ENCODE results near the gene COG2. TPM values are rescaled to one million over a fixed set of nuclear protein-coding genes. Genes with fewer than 3 reads are reported as not detected.
"Not testable (repeated sequence)": the region's sequence is repeated elsewhere in the genome, so short reads cannot be mapped to it uniquely, and the experiment has no call there.

Gene COG2
- total and polyA plus RNA-seq, 4 donors = 24.2 to 30.8 (median 28.9) TPM

GRCh38 chr1:230716453-230716852 is 74.2 kb downstream of the COG2 start:
- 90% methylated on average over 2 of the region's 3 CpGs for whole genome bisulfite sequencing (ENCODE audit: insufficient coverage)
- peaks cover 31% of the 10 kb centered on the region for H3K4me1 ChIP-seq (ENCODE audit: control insufficient read depth, insufficient read depth, low read length)
- not testable (repeated sequence) for H3K36me3 ChIP-seq (ENCODE audit: control insufficient read depth, insufficient read depth, low read length); H3K27ac ChIP-seq (ENCODE audit: low read depth, low read length); H3K27me3 ChIP-seq (ENCODE audit: control insufficient read depth, insufficient read depth, low read length); H3K4me3 ChIP-seq (ENCODE audit: low read depth, low read length); H3K9me3 ChIP-seq (ENCODE audit: control insufficient read depth, insufficient read depth, low read length); DNase-seq (ENCODE audit: low read depth in 4 of 6, low spot score in 6 of 6)

GRCh38 chr1:230717251-230717650 is 75.0 kb downstream of the COG2 start:
- H3K27ac ChIP-seq (ENCODE audit: low read depth, low read length) = no peak overlapping the region
- no peaks in the 10 kb centered on the region for H3K36me3 ChIP-seq (ENCODE audit: control insufficient read depth, insufficient read depth, low read length)
- H3K27me3 ChIP-seq (ENCODE audit: control insufficient read depth, insufficient read depth, low read length) = no peaks in the 10 kb centered on the region
- no peak overlapping the region for H3K4me3 ChIP-seq (ENCODE audit: low read depth, low read length)
- peaks cover 2% of the 10 kb centered on the region for H3K9me3 ChIP-seq (ENCODE audit: control insufficient read depth, insufficient read depth, low read length)
- DNase-seq (ENCODE audit: low read depth in 4 of 6, low spot score in 6 of 6) = no peak
- peaks cover 25% of the 10 kb centered on the region for H3K4me1 ChIP-seq (ENCODE audit: control insufficient read depth, insufficient read depth, low read length)
- no CpG with 5 or more reads among the region's 1 CpG for WGBS (ENCODE audit: insufficient coverage)

DNA sequence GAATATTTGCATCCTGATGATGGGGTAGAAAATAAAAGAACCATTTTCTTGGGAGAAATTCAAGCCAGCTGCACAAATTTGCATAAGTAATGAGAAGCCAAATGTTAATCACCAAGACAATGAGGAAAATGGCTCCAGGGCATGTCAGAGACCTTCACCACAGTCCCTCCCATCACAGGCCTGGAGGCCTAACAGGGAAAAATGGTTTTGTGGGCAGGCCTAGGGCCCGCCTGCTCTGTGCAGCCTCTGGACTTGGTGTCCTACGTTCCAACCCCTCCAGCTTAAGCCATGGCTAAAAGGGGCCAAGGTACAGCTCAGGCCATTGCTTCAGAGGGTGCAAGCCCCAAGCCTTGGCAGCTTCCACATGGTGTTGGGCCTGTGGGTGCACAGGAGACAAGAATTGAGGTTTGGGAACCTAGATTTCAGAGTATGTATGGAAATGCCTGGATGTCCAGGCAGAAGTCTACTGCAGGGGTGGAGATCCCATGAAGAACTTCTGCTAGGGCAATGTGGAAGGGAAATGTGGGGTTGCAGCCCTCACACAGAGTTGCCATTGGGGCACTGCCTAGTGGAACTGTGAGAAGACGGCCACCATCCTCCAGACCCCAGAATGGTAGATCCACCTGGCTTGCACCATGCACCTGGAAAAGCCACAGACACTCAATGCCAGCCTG is 79.7 kb downstream of the COG2 start:
- not testable (repeated sequence) for H3K9me3 ChIP-seq (ENCODE audit: control insufficient read depth, insufficient read depth, low read length); H3K4me1 ChIP-seq (ENCODE audit: control insufficient read depth, insufficient read depth, low read length); H3K27ac ChIP-seq (ENCODE audit: low read depth, low read length); H3K27me3 ChIP-seq (ENCODE audit: control insufficient read depth, insufficient read depth, low read length); H3K4me3 ChIP-seq (ENCODE audit: low read depth, low read length); DNase-seq (ENCODE audit: low read depth in 4 of 6, low spot score in 6 of 6); H3K36me3 ChIP-seq (ENCODE audit: control insufficient read depth, insufficient read depth, low read length)
- 90% methylated on average over 3 of the region's 3 CpGs for WGBS (ENCODE audit: insufficient coverage)

DNA sequence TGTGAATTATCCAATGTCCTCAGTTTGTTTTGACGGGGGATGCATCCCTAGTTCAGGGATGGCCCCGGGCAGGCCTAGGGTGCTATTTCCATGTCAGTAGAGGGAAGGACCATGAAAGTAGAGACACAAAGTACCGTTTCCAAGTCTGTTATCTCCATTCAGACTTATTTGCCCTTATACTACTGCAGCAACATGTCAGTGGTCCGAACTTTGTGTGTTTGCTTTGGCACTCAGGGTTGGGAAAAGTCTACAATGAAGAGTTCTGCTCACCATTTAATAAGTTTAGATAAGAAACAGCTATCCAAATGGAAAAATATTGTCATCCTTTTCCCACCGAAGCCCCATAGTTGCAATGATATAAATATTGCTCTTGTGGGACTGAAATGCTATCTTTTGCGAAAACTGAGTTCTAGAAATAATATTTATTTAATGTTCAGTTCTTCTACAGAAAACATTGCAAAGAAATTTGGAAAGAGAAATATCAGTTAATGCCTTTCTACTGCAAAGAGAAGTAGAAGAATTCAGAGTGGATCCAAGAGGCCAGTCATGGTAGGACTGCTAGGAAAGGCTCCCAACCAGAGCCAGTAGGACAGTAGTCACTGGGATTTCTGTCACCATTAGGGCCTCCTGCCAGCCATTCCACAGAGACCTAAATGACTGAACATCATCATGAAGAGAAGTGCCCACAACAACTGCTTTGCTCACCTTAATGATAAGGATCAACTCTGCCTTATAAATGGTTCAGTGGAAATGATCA is 83.2 kb downstream of the COG2 start:
- Histone ChIP-seq H3K9me3 (ENCODE audit: control insufficient read depth, insufficient read depth, low read length) (no peaks in the 10 kb centered on the region), H3K4me3 (ENCODE audit: low read depth, low read length) (no peak overlapping the region), H3K27ac (ENCODE audit: low read depth, low read length) (peak overlapping the region; percentile 36), H3K4me1 (ENCODE audit: control insufficient read depth, insufficient read depth, low read length) (peaks cover 17% of the 10 kb centered on the region), H3K36me3 (ENCODE audit: control insufficient read depth, insufficient read depth, low read length) (no peaks in the 10 kb centered on the region), H3K27me3 (ENCODE audit: control insufficient read depth, insufficient read depth, low read length) (no peaks in the 10 kb centered on the region)
- DNase-seq (ENCODE audit: low read depth in 4 of 6, low spot score in 6 of 6) = peak in 1 of 6 donors; percentile 72
- no CpG with 5 or more reads among the region's 6 CpGs for WGBS (ENCODE audit: insufficient coverage)

- Histone ChIP-seq H3K36me3 (ENCODE audit: control insufficient read depth, insufficient read depth, low read length) (no peaks in the 10 kb centered on the region), H3K9me3 (ENCODE audit: control insufficient read depth, insufficient read depth, low read length) (no peaks in the 10 kb centered on the region), H3K4me3 (ENCODE audit: low read depth, low read length) (no peak overlapping the region), H3K27me3 (ENCODE audit: control insufficient read depth, insufficient read depth, low read length) (no peaks in the 10 kb centered on the region), H3K27ac (ENCODE audit: low read depth, low read length) (peak overlapping the region; percentile 73), H3K4me1 (ENCODE audit: control insufficient read depth, insufficient read depth, low read length) (peaks cover 20% of the 10 kb centered on the region)
- WGBS (ENCODE audit: insufficient coverage) = 28% methylated on average over 4 of the region's 6 CpGs
- DNase-seq (ENCODE audit: low read depth in 4 of 6, low spot score in 6 of 6) = peak in 5 of 6 donors; percentile 53 to 87 (median 67)
Measured at GRCh38 chr1:230728710-230729392, 86.6 kb downstream of the COG2 start.

DNA sequence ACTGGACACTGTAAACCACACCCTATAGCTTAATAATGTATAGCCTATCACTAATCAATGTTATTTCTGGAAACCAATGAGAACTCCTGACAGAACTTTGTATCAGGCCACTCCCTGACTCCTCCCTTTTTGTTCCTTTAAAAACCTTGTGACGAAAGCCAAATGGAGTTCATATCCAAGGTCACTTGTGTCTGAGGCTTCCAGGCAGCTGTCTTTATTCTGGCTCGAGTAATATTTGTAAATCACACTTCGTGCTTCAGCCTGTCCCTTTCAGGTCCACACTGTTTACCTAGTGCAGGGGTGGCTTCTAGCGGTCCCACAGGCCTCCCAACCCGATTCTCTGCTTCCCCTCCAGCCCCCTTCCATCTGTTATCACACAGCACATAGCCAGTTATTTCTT is 88.7 kb downstream of the COG2 start:
- 70% methylated on average over 5 of the region's 5 CpGs for WGBS (ENCODE audit: insufficient coverage)
- no peaks in the 10 kb centered on the region for H3K9me3 ChIP-seq (ENCODE audit: control insufficient read depth, insufficient read depth, low read length)
- H3K4me1 ChIP-seq (ENCODE audit: control insufficient read depth, insufficient read depth, low read length) = peaks cover 20% of the 10 kb centered on the region
- H3K27me3 ChIP-seq (ENCODE audit: control insufficient read depth, insufficient read depth, low read length) = no peaks in the 10 kb centered on the region
- H3K36me3 ChIP-seq (ENCODE audit: control insufficient read depth, insufficient read depth, low read length) = no peaks in the 10 kb centered on the region
- H3K4me3 ChIP-seq (ENCODE audit: low read depth, low read length) = no peak overlapping the region
- DNase-seq (ENCODE audit: low read depth in 4 of 6, low spot score in 6 of 6) = peak in 1 of 6 donors; percentile 57
- peak overlapping the region; percentile 53 for H3K27ac ChIP-seq (ENCODE audit: low read depth, low read length)

DNA sequence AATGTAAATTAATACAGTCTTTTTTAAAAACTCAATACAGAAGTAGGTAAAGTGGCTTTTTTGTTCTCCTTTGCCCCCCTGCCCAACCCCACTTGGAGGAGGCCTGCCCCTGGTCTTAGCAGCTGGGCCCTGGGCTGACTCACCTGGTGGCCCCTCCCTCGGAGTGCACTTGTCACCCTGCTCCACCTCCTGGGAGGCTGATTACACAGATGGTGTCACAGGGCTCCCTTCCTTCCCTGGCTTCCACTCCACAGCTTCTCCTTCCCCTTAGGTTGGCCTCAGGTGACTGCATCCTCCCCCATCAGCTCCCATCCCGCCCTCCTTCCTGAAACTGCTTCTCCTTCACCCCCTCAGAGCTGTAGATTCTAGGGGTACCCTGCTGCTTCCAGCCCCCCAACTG is 93.2 kb downstream of the COG2 start:
- H3K27ac ChIP-seq (ENCODE audit: low read depth, low read length) = no peak overlapping the region
- H3K9me3 ChIP-seq (ENCODE audit: control insufficient read depth, insufficient read depth, low read length) = no peaks in the 10 kb centered on the region
- H3K4me3 ChIP-seq (ENCODE audit: low read depth, low read length) = no peak overlapping the region
- H3K36me3 ChIP-seq (ENCODE audit: control insufficient read depth, insufficient read depth, low read length) = no peaks in the 10 kb centered on the region
- WGBS (ENCODE audit: insufficient coverage) = 79% methylated on average over 2 of the region's 2 CpGs
- H3K27me3 ChIP-seq (ENCODE audit: control insufficient read depth, insufficient read depth, low read length) = no peaks in the 10 kb centered on the region
- H3K4me1 ChIP-seq (ENCODE audit: control insufficient read depth, insufficient read depth, low read length) = peaks cover 4% of the 10 kb centered on the region
- no peak for DNase-seq (ENCODE audit: low read depth in 4 of 6, low spot score in 6 of 6)

DNA sequence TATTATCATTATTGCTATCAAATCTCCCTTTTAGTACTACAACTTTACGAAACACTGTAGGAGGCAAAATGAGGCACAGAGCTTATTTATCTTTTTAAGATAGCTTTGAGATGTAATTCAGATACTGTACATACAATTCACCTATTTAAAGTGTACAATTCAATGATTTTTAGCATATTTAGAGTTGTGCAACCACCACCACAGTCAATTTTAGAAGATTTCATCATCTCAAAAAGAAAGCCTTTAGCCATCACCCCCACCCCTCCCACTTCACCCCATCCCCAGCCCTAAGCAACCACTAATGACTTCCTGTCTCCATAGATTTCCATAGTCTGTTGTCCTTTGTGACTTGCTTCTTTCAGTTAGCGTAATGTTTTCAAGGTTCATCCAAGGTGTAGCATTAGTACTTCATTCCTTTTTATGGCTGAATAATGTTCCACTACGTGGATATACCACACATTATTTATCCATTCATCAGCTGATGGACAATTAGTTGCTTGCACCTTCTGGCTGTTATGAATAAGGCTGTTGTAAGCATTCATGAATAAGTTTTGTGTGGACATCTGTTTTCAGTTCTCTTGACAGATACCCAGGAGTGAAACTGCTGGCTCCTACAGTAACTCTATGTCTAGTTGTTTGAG is 95.5 kb downstream of the COG2 start:
- no peak overlapping the region for H3K4me3 ChIP-seq (ENCODE audit: low read depth, low read length)
- no peaks in the 10 kb centered on the region for H3K9me3 ChIP-seq (ENCODE audit: control insufficient read depth, insufficient read depth, low read length)
- WGBS (ENCODE audit: insufficient coverage) = 100% methylated on average over 1 of the region's 3 CpGs
- H3K27ac ChIP-seq (ENCODE audit: low read depth, low read length) = no peak overlapping the region
- DNase-seq (ENCODE audit: low read depth in 4 of 6, low spot score in 6 of 6) = no peak
- H3K27me3 ChIP-seq (ENCODE audit: control insufficient read depth, insufficient read depth, low read length) = no peaks in the 10 kb centered on the region
- H3K4me1 ChIP-seq (ENCODE audit: control insufficient read depth, insufficient read depth, low read length) = no peaks in the 10 kb centered on the region
- no peaks in the 10 kb centered on the region for H3K36me3 ChIP-seq (ENCODE audit: control insufficient read depth, insufficient read depth, low read length)

DNA sequence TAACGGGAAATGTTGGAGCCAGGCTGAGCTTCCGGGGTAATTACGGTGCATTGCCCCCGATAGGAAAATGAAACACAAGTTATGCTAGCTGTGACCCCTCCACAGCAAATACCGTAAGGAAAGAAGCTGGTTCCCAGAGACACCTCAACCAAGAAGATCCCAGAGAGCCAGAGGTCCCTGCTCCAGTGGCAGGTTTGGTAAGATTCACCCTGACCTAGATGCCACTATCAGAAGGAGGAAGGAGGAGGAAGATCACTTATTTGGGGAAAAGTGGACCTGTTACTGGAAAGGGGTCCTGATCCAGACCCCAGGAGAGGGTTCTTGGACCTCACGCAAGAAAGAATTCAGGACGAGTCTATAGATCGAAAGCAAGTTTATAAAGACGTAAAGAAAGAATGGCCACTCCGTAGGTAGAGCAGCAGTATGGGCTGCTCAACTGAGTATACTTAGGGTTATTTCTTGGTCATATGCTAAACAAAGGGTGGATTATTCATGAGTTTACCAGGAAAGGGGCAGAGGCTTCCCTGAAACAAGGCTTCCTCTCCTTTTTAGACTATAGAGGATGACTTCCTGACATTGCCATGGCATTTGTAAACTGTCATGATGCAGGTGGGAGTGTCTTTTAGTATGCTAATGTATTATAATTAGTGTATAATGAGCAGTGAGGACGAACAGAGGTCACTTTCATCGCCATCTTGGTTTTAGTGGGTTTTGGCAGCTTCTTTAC is 97.4 kb downstream of the COG2 start:
- H3K4me3 ChIP-seq (ENCODE audit: low read depth, low read length) = no peak overlapping the region
- peaks cover 12% of the 10 kb centered on the region for H3K4me1 ChIP-seq (ENCODE audit: control insufficient read depth, insufficient read depth, low read length)
- no peaks in the 10 kb centered on the region for H3K36me3 ChIP-seq (ENCODE audit: control insufficient read depth, insufficient read depth, low read length)
- DNase-seq (ENCODE audit: low read depth in 4 of 6, low spot score in 6 of 6) = no peak
- 84% methylated on average over 9 of the region's 12 CpGs for WGBS (ENCODE audit: insufficient coverage)
- no peaks in the 10 kb centered on the region for H3K27me3 ChIP-seq (ENCODE audit: control insufficient read depth, insufficient read depth, low read length)
- H3K9me3 ChIP-seq (ENCODE audit: control insufficient read depth, insufficient read depth, low read length) = no peaks in the 10 kb centered on the region
- no peak overlapping the region for H3K27ac ChIP-seq (ENCODE audit: low read depth, low read length)
